Measurements from ENCODE around the gene EPHB1.
A peak's percentile ranks its signal among the peaks of the same experiment; 100 is the strongest.
"Not testable (repeated sequence)": the region's sequence is repeated elsewhere in the genome, so short reads cannot be mapped to it uniquely, and the experiment has no call there.

The EPHB1 gene

DNA sequence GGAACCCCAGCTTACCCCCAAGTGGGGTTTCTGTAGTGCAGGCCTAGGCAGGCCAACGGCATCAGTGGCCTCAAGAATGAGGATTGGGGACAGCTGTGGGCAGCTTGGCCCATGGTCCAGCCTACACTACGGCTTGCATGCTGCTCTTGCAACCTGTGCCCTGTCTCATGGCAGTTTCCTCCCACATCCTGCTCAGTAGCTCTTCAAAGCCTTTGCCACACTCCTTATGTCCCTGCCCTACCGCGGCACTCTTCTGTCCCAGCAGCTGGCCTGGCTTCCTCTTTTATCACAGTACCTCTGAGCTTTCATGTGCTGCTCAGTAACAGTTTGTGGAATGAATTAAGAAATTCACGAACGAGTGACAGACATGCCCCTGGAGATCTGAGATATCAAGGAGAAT lies 431.0 kb downstream of the EPHB1 start:
- TF ChIP-seq CTCF (IDR thresholded peaks at IDR 0.05; ENCODE audit: low read depth, low read length) = no peak
- no peaks in the 10 kb centered on the region for H3K27me3 ChIP-seq (ENCODE audit: insufficient read depth, low read depth, severe bottlenecking)
- no peak overlapping the region for H3K4me3 ChIP-seq (ENCODE audit: low read depth, low read length)
- no peaks in the 10 kb centered on the region for H3K36me3 ChIP-seq
- no peaks in the 10 kb centered on the region for H3K9me3 ChIP-seq (ENCODE audit: severe bottlenecking)
- H3K27ac ChIP-seq = peak overlapping the region; percentile 72
- no peak for DNase-seq

GRCh38 chr3:135228201-135228600 lies 433.1 kb downstream of the EPHB1 start:
- no peak overlapping the region for H3K4me3 ChIP-seq (ENCODE audit: low read depth, low read length)

DNA sequence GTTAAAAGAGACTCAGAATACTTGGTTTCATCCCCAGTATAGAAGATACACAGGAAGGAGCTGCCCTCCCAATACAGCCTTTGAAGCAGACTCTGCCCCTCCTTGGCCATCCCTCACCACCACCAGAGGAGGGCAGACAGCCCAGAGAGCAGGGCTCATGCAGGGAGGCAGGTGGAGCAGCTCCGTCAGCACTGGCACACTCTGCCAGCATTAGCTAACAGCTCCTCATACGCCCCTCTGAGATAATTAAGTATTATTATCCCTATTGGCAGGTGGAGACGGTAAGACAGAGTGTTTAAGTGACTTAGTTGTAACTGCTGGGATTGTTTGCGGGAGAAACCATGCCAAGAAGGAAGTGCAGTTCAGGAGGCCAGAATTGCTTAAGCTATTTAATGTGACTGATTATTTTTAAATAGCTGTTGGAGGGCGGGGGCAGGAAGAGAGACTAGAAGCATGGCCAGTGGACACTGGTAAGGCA lies 434.0 kb downstream of the EPHB1 start:
- H3K4me3 ChIP-seq (ENCODE audit: low read depth, low read length) = no peak overlapping the region
- H3K9me3 ChIP-seq (ENCODE audit: severe bottlenecking) = peaks cover 11% of the 10 kb centered on the region
- no peaks in the 10 kb centered on the region for H3K36me3 ChIP-seq
- 0 out of 2 replicates have a peak overlapping the region, but pooled peaks have one; percentile 23 for H3K27ac ChIP-seq
- TF ChIP-seq CTCF (IDR thresholded peaks at IDR 0.05; ENCODE audit: low read depth, low read length) = peak; percentile 63
- H3K27me3 ChIP-seq (ENCODE audit: insufficient read depth, low read depth, severe bottlenecking) = no peaks in the 10 kb centered on the region
- DNase-seq = peak; percentile 79

More at GRCh38 chr3:135228201-135228600, 433.1 kb downstream of the EPHB1 start:
- H3K36me3 ChIP-seq = no peaks in the 10 kb centered on the region
- H3K27ac ChIP-seq = no peak overlapping the region
- TF ChIP-seq CTCF (IDR thresholded peaks at IDR 0.05; ENCODE audit: low read depth, low read length) = no peak
- peaks cover 3% of the 10 kb centered on the region for H3K9me3 ChIP-seq (ENCODE audit: severe bottlenecking)
- H3K27me3 ChIP-seq (ENCODE audit: insufficient read depth, low read depth, severe bottlenecking) = no peaks in the 10 kb centered on the region
- no peak for DNase-seq

DNA sequence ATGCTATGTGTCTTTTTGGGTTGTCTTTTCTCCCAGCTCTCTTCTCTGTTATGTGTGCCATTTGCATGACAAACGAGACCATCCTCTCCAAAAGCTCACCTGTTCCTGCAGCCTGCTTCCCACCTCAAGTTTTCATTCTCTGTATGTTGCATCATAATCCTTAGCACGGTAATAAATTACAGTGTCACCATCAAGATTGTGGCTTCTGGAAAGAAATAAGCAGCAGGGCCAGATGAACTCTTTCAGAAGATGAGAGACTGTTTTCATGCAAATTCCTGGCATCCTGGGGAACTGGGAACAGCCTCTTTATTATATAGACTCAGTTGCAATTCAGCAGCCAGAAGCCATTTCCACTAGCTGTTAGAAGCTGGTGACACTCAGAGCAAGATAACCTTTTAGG lies 436.7 kb downstream of the EPHB1 start:
- H3K27me3 ChIP-seq (ENCODE audit: insufficient read depth, low read depth, severe bottlenecking) = no peaks in the 10 kb centered on the region
- DNase-seq = no peak
- no peak overlapping the region for H3K4me3 ChIP-seq (ENCODE audit: low read depth, low read length)
- H3K9me3 ChIP-seq (ENCODE audit: severe bottlenecking) = peaks cover 16% of the 10 kb centered on the region
- TF ChIP-seq CTCF (IDR thresholded peaks at IDR 0.05; ENCODE audit: low read depth, low read length) = no peak
- H3K27ac ChIP-seq = no peak overlapping the region
- H3K36me3 ChIP-seq = no peaks in the 10 kb centered on the region

DNA sequence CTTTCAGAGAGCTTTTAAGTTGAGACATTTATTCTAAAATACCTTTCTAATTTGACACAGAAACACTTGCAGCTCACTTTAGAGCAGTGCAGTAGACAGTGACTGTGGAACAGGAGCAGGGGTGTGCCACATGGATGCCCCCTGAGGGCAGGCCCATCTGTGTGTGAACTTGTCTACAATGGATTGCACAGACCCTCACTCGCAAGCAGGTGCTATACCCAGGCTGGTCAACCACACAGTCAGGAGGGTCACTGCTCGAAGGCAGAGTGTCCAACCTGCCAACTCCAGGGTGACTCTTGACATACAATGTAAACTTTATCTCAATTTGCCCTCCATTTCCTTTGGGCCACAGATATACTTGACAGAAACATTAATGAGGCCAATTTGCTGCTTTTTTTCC lies 437.2 kb downstream of the EPHB1 start:
- no peaks in the 10 kb centered on the region for H3K36me3 ChIP-seq
- no peak overlapping the region for H3K4me3 ChIP-seq (ENCODE audit: low read depth, low read length)
- no peaks in the 10 kb centered on the region for H3K27me3 ChIP-seq (ENCODE audit: insufficient read depth, low read depth, severe bottlenecking)
- DNase-seq = no peak
- H3K9me3 ChIP-seq (ENCODE audit: severe bottlenecking) = peaks cover 16% of the 10 kb centered on the region
- H3K27ac ChIP-seq = no peak overlapping the region
- no peak for TF ChIP-seq CTCF (IDR thresholded peaks at IDR 0.05; ENCODE audit: low read depth, low read length)

DNA sequence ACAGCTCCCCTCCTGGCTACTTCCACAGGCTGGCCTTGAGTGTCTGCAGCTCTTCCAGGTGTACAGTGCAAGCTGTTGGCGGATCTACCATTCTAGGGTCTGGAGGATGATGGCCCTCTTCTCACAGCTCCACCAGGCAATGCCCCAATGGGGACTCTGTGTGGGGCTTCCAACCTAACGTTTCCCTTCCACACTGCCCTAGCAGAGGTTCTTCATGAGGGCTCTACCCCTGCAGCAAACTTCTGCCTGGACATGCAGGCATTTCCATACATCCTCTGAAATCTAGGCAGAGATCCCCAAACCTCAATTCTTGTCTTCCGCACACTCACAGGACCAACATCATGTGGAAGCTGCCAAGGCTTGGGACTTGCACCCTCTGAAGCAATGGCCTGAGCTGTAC lies 438.4 kb downstream of the EPHB1 start:
- not testable (repeated sequence) for H3K27me3 ChIP-seq (ENCODE audit: insufficient read depth, low read depth, severe bottlenecking); H3K27ac ChIP-seq; H3K4me3 ChIP-seq (ENCODE audit: low read depth, low read length); H3K36me3 ChIP-seq; DNase-seq
- peaks cover 16% of the 10 kb centered on the region for H3K9me3 ChIP-seq (ENCODE audit: severe bottlenecking)

All from WERI-Rb-1 (cell line).